ENCODE results near the gene COG3. TPM values are rescaled to one million over a fixed set of nuclear protein-coding genes. Genes with fewer than 3 reads are reported as not detected.

The COG3 gene
- total and polyA plus RNA-seq, 2 of the 13 experiments (the other 11 are each of a cell fraction or from before 2014, with no cell fraction given), result 37.8 to 47.5 TPM

- TF ChIP-seq BRF2 (CRISPR knock-in tag; IDR thresholded peaks at IDR 0.05) (no peak), ZNF326 (CRISPR knock-in tag; IDR thresholded peaks at IDR 0.05; ENCODE audit: borderline replicate concordance) (no peak), NR2F1 (CRISPR knock-in tag; IDR thresholded peaks at IDR 0.05) (no peak), MTERF4 (CRISPR knock-in tag; IDR thresholded peaks at IDR 0.05) (0 out of 2 replicates have a peak, but pooled peaks have one; percentile 66), JDP2 (CRISPR knock-in tag; IDR thresholded peaks at IDR 0.05; ENCODE audit: borderline replicate concordance) (no peak), ZNF724P (CRISPR knock-in tag; IDR thresholded peaks at IDR 0.05; ENCODE audit: borderline replicate concordance) (no peak; the same call in 1 of the 2 replicates), HOXA9 (CRISPR knock-in tag; IDR thresholded peaks at IDR 0.05; ENCODE audit: borderline replicate concordance) (no peak), ZNF253 (CRISPR knock-in tag; IDR thresholded peaks at IDR 0.05; ENCODE audit: borderline replicate concordance) (peak; percentile 77; the same call in 1 of the 2 replicates), ZNF660 (CRISPR knock-in tag; IDR thresholded peaks at IDR 0.05; ENCODE audit: borderline replicate concordance, low read depth) (no peak), ZNF572 (CRISPR knock-in tag; IDR thresholded peaks at IDR 0.05) (no peak), ZNF773 (CRISPR knock-in tag; IDR thresholded peaks at IDR 0.05; ENCODE audit: borderline replicate concordance) (no peak), CHD2 (IDR thresholded peaks at IDR 0.05; ENCODE audit: low read depth, low read length) (no peak), ZFP41 (CRISPR knock-in tag; IDR thresholded peaks at IDR 0.05; ENCODE audit: borderline replicate concordance) (peak; percentile 14; the same call in 1 of the 2 replicates), POLR2A (IDR thresholded peaks at IDR 0.05; ENCODE audit: insufficient read depth in 1 of 2, low read depth in 2 of 2, low read length in 2 of 2) (peak; percentile 65 to 91; a peak in 3 of 4 replicates), ZMYM2 (CRISPR knock-in tag; IDR thresholded peaks at IDR 0.05) (no peak), SP1 (IDR thresholded peaks at IDR 0.05) (no peak), SP1 (CRISPR knock-in tag; IDR thresholded peaks at IDR 0.05) (peak; percentile 69; the same call in 1 of the 2 replicates), ZNF776 (CRISPR knock-in tag; IDR thresholded peaks at IDR 0.05) (no peak; the same call in 1 of the 2 replicates), HNF4G (IDR thresholded peaks at IDR 0.05; ENCODE audit: borderline replicate concordance, low read depth, low read length) (no peak), HNF4G (CRISPR knock-in tag; IDR thresholded peaks at IDR 0.05; ENCODE audit: borderline replicate concordance, low read depth) (no peak), ZNF720 (CRISPR knock-in tag; IDR thresholded peaks at IDR 0.05) (no peak), ZNF292 (CRISPR knock-in tag; IDR thresholded peaks at IDR 0.05; ENCODE audit: borderline replicate concordance, low read depth) (no peak), ZBTB37 (CRISPR knock-in tag; IDR thresholded peaks at IDR 0.05) (0 out of 2 replicates have a peak, but pooled peaks have one; percentile 24), ZNF10 (CRISPR knock-in tag; IDR thresholded peaks at IDR 0.05; ENCODE audit: borderline replicate concordance, low read depth) (no peak), GLI4 (CRISPR knock-in tag; IDR thresholded peaks at IDR 0.05; ENCODE audit: borderline replicate concordance) (no peak), NFE2 (CRISPR knock-in tag; IDR thresholded peaks at IDR 0.05) (no peak), PHF20 (CRISPR knock-in tag; IDR thresholded peaks at IDR 0.05) (0 out of 2 replicates have a peak, but pooled peaks have one; percentile 23), ZNF878 (CRISPR knock-in tag; IDR thresholded peaks at IDR 0.05) (no peak)
Measured at GRCh38 chr13:45417790-45418534, 46.8 kb upstream of the COG3 start, which contains the start of gene SLC25A30 (continued).
